PC-9 (cell line): Measurements from ENCODE around the gene RAB29.

Experiments used
- CTCF ChIP-seq: fragments of 200-600 bp; sonication (generic); conservative IDR thresholded peaks from 2 replicates; pipeline ENCODE4 v1.6.1; 2017; ENCODE audit warnings: mixed run types, antibody characterized with exemption, mild to moderate bottlenecking, moderate library complexity
- EZH2 ChIP-seq: fragments of 200-600 bp; sonication (generic); IDR thresholded peaks from 2 replicates; pipeline ENCODE4 v1.8.0; 2017; ENCODE audit warnings: antibody characterized with exemption, low read depth

GRCh38 chr1:205719762-205720161, 55.5 kb downstream of the RAB29 start:
- no peak for TF ChIP-seq CTCF
- TF ChIP-seq EZH2, result no peak
